Thoracic aorta (tissue), 2 donors: ENCODE results near the gene TMEM11. TPM values are rescaled to one million over a fixed set of nuclear protein-coding genes. Genes with fewer than 3 reads are reported as not detected.

ENCODE experiments used
- ATAC-seq: fragments of 150-250 bp; one replicate; pipeline ENCODE4 v1.8.0; 2017; ENCODE audit warnings: low read depth; ENCODE audit not compliant: insufficient number of reproducible peaks, low FRiP score
- DNase-seq: peaks from one replicate; pipeline ENCODE4 v3.0.0-alpha.2; 2020; ENCODE audit warnings: low spot score
- H3K27ac ChIP-seq, 2 donors: fragments of 200-600 bp; sonication (generic); 1 replicate in 1 of 2; 2 replicates in 1 of 2; pipeline ENCODE4 v1.5.1; 2016; ENCODE audit warnings: mild to moderate bottlenecking in 2 of 2, moderate library complexity in 2 of 2
- H3K27me3 ChIP-seq: fragments of 200-600 bp; sonication (generic); replicated peaks from 2 replicates; pipeline ENCODE4 v1.6.0; 2016; ENCODE audit warnings: mild to moderate bottlenecking; ENCODE audit not compliant: insufficient read depth
- H3K36me3 ChIP-seq: fragments of 200-600 bp; sonication (generic); one replicate; pipeline ENCODE4 v1.5.1; 2016
- H3K4me1 ChIP-seq, 2 donors: fragments of 200-600 bp; sonication (generic); 1 replicate in 1 of 2; 2 replicates in 1 of 2; pipeline versions ENCODE4 v1.5.1 to v1.6.0; 2016; ENCODE audit warnings: low read depth in 2 of 2, mild to moderate bottlenecking in 1 of 2; ENCODE audit not compliant: control insufficient read depth in 1 of 2
- H3K4me3 ChIP-seq: fragments of 200-600 bp; sonication (generic); 2 replicates; pipeline ENCODE4 v1.5.1; 2016; ENCODE audit warnings: mild to moderate bottlenecking
- H3K9me3 ChIP-seq: fragments of 200-600 bp; sonication (generic); 2 replicates; pipeline ENCODE4 v1.5.1; 2016
- CTCF ChIP-seq: fragments of 200-600 bp; sonication (generic); IDR thresholded peaks from one replicate; pipeline ENCODE4 v1.5.1; 2019; ENCODE audit warnings: antibody characterized with exemption
- total RNA-seq, 2 donors: library from RNA; depleted of rRNA; stranded (reverse); fragments of >200 nt; gene quantifications; one replicate each; pipeline versions ENCODE4 v1.1.0 to v1.2.3, GENCODE V29; 2016

TMEM11 gene
- total RNA-seq, 2 donors from 2014 or later: 16.2 to 18.7 TPM

GRCh38 chr17:21166595-21167210 is 47.3 kb downstream of the TMEM11 start:
- Histone ChIP-seq H3K4me1 (peaks cover 49 to 77% of the 10 kb centered on the region in 2 donors), H3K27ac (peak overlapping the region; percentile 80 to 91), H3K4me3 (peak overlapping the region; percentile 53)

GRCh38 chr17:21165922-21166594 is 47.9 kb downstream of the TMEM11 start:
- peak overlapping the region; percentile 53 for H3K4me3 ChIP-seq
- no peaks in the 10 kb centered on the region for H3K36me3 ChIP-seq
- ATAC-seq (no peak), DNase-seq (no peak)
- H3K4me1 ChIP-seq: peaks cover 56 to 81% of the 10 kb centered on the region in 2 donors
- TF ChIP-seq CTCF: no peak
- H3K27ac ChIP-seq: peak overlapping the region; percentile 80 to 91
- H3K27me3 ChIP-seq: no peaks in the 10 kb centered on the region
- no peaks in the 10 kb centered on the region for H3K9me3 ChIP-seq

More at GRCh38 chr17:21166595-21167210, 47.3 kb downstream of the TMEM11 start:
- Histone ChIP-seq H3K27me3 (no peaks in the 10 kb centered on the region), H3K9me3 (no peaks in the 10 kb centered on the region), H3K36me3 (no peaks in the 10 kb centered on the region)
- no peak for ATAC-seq
- TF ChIP-seq CTCF: no peak
- no peak for DNase-seq

GRCh38 chr17:21164620-21165019 is 49.3 kb downstream of the TMEM11 start:
- Histone ChIP-seq H3K4me1 (peaks cover 58 to 72% of the 10 kb centered on the region in 2 donors), H3K27ac (peak overlapping the region in 1 of 2 donors; percentile 7)
- no peak for ATAC-seq

GRCh38 chr17:21164216-21164615 is 49.7 kb downstream of the TMEM11 start:
- Histone ChIP-seq H3K4me3 (no peak overlapping the region), H3K27me3 (no peaks in the 10 kb centered on the region), H3K36me3 (no peaks in the 10 kb centered on the region), H3K4me1 (peaks cover 58 to 72% of the 10 kb centered on the region in 2 donors), H3K9me3 (no peaks in the 10 kb centered on the region), H3K27ac (no peak overlapping the region)
- TF ChIP-seq CTCF: no peak
- no peak for DNase-seq
- ATAC-seq: no peak

More at GRCh38 chr17:21164620-21165019, 49.3 kb downstream of the TMEM11 start:
- no peaks in the 10 kb centered on the region for H3K36me3 ChIP-seq
- DNase-seq: no peak
- H3K27me3 ChIP-seq: no peaks in the 10 kb centered on the region
- no peak for TF ChIP-seq CTCF
- no peaks in the 10 kb centered on the region for H3K9me3 ChIP-seq
- H3K4me3 ChIP-seq: no peak overlapping the region

GRCh38 chr17:21163101-21163500 is 50.9 kb downstream of the TMEM11 start:
- Histone ChIP-seq H3K4me1 (peaks cover 55 to 67% of the 10 kb centered on the region in 2 donors), H3K27me3 (no peaks in the 10 kb centered on the region), H3K27ac (peak overlapping the region in 1 of 2 donors; percentile 50), H3K4me3 (no peak overlapping the region), H3K9me3 (no peaks in the 10 kb centered on the region), H3K36me3 (no peaks in the 10 kb centered on the region)
- no peak for DNase-seq
- no peak for TF ChIP-seq CTCF
- no peak for ATAC-seq
